ENCODE measurements around the gene NAP1L5.

The NAP1L5 gene

DNA sequence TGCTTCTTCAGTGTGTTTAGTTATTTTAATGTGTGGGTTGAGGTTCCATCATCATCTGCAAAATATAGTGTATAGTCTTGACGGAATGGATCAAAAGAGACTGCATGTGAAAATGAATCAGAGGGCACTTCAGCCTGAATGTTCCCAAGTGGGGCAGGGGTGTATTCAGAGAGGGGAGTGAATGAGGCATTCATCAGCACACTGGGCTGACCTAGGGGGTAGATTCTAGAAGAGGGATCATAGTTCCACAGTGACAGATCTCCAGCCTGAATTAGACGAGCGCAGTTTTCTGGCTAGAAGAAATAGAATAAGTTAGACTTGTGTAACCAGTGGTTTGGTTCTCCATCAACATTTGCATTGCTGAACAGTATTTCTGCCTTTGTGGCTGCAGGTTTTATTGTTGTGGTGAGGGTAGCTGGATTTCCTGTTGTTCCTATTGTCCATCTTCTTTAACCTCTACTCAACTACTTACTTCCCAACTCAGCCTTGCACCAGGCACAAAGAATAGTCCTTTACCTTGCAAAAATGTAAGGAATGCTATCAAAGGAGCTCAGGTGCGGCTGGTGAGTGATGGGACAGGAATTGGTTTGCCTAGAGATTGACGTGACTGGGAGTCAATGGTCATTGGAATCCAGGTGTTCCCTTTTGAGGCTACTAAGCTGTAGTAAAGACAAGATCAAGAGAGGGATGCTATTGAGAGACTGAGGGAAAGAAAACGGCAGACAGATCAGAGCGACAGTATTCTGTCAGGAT lies 50.9 kb downstream of the NAP1L5 start:
- H3K27me3 ChIP-seq (ENCODE audit: low read length), result no peaks in the 10 kb centered on the region
- H3F3A ChIP-seq (ENCODE audit: insufficient read depth), result no peaks in the 10 kb centered on the region
- H3K27ac ChIP-seq (ENCODE audit: low read depth, low read length), result no peak overlapping the region
- no peak overlapping the region for H3K9ac ChIP-seq (ENCODE audit: low read length)
- H4K20me1 ChIP-seq (ENCODE audit: low read depth, low read length), result no peaks in the 10 kb centered on the region
- no peaks in the 10 kb centered on the region for H3K9me3 ChIP-seq (ENCODE audit: insufficient read depth, low read length)
- H3K4me2 ChIP-seq (ENCODE audit: low read depth, low read length, poor library complexity, severe bottlenecking), result no peak overlapping the region
- no peak overlapping the region for H3K4me3 ChIP-seq (ENCODE audit: insufficient read depth, low read length, poor library complexity, severe bottlenecking)
- H2AFZ ChIP-seq (ENCODE audit: low read depth, low read length, severe bottlenecking), result no peak overlapping the region
- H3K36me3 ChIP-seq (ENCODE audit: low read length), result no peaks in the 10 kb centered on the region
- no peaks in the 10 kb centered on the region for H3K79me2 ChIP-seq (ENCODE audit: insufficient read depth, low read length)
- no peaks in the 10 kb centered on the region for H3K9me2 ChIP-seq (replicated peaks; ENCODE audit: insufficient read depth, low read length)
- TF ChIP-seq EZH2phosphoT487 (conservative IDR thresholded peaks at IDR 0.05; ENCODE audit: low read length), result no peak
- TF ChIP-seq, protein P1, sequence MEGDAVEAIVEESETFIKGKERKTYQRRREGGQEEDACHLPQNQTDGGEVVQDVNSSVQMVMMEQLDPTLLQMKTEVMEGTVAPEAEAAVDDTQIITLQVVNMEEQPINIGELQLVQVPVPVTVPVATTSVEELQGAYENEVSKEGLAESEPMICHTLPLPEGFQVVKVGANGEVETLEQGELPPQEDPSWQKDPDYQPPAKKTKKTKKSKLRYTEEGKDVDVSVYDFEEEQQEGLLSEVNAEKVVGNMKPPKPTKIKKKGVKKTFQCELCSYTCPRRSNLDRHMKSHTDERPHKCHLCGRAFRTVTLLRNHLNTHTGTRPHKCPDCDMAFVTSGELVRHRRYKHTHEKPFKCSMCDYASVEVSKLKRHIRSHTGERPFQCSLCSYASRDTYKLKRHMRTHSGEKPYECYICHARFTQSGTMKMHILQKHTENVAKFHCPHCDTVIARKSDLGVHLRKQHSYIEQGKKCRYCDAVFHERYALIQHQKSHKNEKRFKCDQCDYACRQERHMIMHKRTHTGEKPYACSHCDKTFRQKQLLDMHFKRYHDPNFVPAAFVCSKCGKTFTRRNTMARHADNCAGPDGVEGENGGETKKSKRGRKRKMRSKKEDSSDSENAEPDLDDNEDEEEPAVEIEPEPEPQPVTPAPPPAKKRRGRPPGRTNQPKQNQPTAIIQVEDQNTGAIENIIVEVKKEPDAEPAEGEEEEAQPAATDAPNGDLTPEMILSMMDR (IDR thresholded peaks at IDR 0.05; ENCODE audit: insufficient read depth, low read length, poor library complexity, severe bottlenecking), result no peak

DNA sequence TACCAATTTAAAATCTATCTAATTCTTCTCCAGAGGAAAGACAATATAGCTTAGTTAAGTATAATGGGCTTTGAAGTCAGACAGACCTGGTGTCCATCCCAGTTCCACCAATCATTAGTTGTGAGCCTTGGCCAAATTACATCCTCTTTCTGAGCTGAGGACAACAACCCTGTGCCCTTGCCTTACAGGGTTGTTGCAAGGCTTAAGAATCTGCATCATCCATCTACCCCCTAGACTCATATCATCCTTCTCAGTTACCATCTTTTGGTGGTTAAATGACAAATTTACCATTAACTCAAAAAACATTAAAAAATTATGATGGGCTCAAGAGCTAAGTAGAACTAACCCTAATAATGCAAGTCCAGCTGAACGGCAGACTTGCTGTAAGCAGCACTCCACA lies 51.6 kb downstream of the NAP1L5 start:
- no peak overlapping the region for H3K4me2 ChIP-seq (ENCODE audit: low read depth, low read length, poor library complexity, severe bottlenecking)
- TF ChIP-seq, protein P1 (IDR thresholded peaks at IDR 0.05; ENCODE audit: insufficient read depth, low read length, poor library complexity, severe bottlenecking), result no peak
- no peak for TF ChIP-seq EZH2phosphoT487 (conservative IDR thresholded peaks at IDR 0.05; ENCODE audit: low read length)

More for the DNA sequence above, 51.6 kb downstream of the NAP1L5 start:
- Histone ChIP-seq H3K9me3 (ENCODE audit: insufficient read depth, low read length) (no peaks in the 10 kb centered on the region), H2AFZ (ENCODE audit: low read depth, low read length, severe bottlenecking) (no peak overlapping the region), H3K9me2 (replicated peaks; ENCODE audit: insufficient read depth, low read length) (no peaks in the 10 kb centered on the region), H3K36me3 (ENCODE audit: low read length) (no peaks in the 10 kb centered on the region), H3K27me3 (ENCODE audit: low read length) (no peaks in the 10 kb centered on the region), H4K20me1 (ENCODE audit: low read depth, low read length) (no peaks in the 10 kb centered on the region), H3K4me3 (ENCODE audit: insufficient read depth, low read length, poor library complexity, severe bottlenecking) (no peak overlapping the region), H3K79me2 (ENCODE audit: insufficient read depth, low read length) (no peaks in the 10 kb centered on the region), H3K9ac (ENCODE audit: low read length) (no peak overlapping the region), H3K27ac (ENCODE audit: low read depth, low read length) (no peak overlapping the region), H3F3A (ENCODE audit: insufficient read depth) (no peaks in the 10 kb centered on the region)
